GM10248 (cell line): ENCODE measurements around the gene NOXRED1.
"Not testable (repeated sequence)": the region's sequence is repeated elsewhere in the genome, so short reads cannot be mapped to it uniquely, and the experiment has no call there.

Experiments
- CTCF ChIA-PET: fragments of 300-600 bp; sonication (Branson Sonifier 250); formaldehyde crosslinking; extraction: SDS; loops from one replicate; lab custom pipeline; 2021; ENCODE audit warnings: antibody characterized with exemption; lab: Yijun Ruan, JAX
- POLR2A ChIA-PET: fragments of 350-650 bp; sonication (Branson Sonifier 250); formaldehyde crosslinking; extraction: SDS; loops from one replicate; lab custom pipeline; 2020; ENCODE audit warnings: antibody characterized with exemption; lab: Yijun Ruan, JAX
- DNase-seq: peaks from one replicate; pipeline ENCODE4 v3.0.0; 2012; ENCODE audit errors: extremely low spot score
- TF ChIP-seq, protein P1 (sequence below): IDR thresholded peaks from 2 replicates; pipeline ENCODE4 v1.5.1; 2012; ENCODE audit warnings: mild to moderate bottlenecking, low read depth; ENCODE audit errors: extremely low read depth, missing control alignments, control extremely low read depth

Gene NOXRED1

DNA sequence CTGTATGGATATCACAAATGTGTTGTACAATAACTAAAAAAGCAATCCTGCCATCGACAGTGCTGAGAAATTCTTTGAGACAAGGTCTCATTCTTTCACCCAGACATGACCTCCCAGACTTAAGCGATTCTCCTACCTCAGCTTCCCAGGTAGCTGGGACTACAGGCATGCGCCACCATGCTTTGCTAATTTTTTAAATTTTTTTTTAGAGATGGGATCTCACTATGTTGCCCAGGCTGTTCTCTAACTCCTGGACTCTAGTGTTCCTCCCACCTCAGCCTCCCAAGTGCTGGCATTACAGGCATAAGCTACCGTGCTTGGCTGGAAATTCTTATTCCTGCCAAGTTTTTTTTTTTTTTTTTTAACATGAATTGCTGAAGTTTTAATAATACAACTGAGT, 16.5 kb upstream of the NOXRED1 start:
- CTCF ChIA-PET: interaction anchor here (3.7 kb wide), 1 partner anchor 19 kb away, joined by 16 read pairs; no protein-coding TSS in a partner anchor
- TF ChIP-seq, protein P1, sequence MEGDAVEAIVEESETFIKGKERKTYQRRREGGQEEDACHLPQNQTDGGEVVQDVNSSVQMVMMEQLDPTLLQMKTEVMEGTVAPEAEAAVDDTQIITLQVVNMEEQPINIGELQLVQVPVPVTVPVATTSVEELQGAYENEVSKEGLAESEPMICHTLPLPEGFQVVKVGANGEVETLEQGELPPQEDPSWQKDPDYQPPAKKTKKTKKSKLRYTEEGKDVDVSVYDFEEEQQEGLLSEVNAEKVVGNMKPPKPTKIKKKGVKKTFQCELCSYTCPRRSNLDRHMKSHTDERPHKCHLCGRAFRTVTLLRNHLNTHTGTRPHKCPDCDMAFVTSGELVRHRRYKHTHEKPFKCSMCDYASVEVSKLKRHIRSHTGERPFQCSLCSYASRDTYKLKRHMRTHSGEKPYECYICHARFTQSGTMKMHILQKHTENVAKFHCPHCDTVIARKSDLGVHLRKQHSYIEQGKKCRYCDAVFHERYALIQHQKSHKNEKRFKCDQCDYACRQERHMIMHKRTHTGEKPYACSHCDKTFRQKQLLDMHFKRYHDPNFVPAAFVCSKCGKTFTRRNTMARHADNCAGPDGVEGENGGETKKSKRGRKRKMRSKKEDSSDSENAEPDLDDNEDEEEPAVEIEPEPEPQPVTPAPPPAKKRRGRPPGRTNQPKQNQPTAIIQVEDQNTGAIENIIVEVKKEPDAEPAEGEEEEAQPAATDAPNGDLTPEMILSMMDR: no peak
- POLR2A ChIA-PET: no interaction called here
- DNase-seq: no peak

DNA sequence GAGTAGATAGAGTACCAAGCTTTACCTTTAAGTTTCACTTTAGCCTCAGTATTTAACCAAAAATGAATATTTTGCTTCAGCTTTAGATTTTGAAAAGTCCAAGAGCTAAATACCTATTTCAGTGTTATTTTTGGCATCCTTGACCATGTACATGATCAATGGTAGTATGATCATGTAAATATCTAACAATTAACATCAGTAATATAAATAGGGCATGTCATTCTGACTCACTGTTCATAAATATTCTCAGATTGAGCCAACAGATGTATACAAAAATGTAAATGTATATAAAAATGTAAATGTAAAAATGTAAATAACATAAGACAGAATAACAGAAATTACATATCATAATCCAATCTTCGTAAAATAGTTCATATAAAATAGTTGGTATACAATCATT, 15.3 kb upstream of the NOXRED1 start:
- POLR2A ChIA-PET: no interaction called here
- CTCF ChIA-PET: interaction anchor here (1.2 to 3.7 kb wide), 3 partner anchors 9 to 21 kb away, joined by 4 to 16 read pairs (median 6); partner anchors contain the start of genes AHSA1 and VIPAS39
- TF ChIP-seq, protein P1: no peak
- DNase-seq: no peak

DNA sequence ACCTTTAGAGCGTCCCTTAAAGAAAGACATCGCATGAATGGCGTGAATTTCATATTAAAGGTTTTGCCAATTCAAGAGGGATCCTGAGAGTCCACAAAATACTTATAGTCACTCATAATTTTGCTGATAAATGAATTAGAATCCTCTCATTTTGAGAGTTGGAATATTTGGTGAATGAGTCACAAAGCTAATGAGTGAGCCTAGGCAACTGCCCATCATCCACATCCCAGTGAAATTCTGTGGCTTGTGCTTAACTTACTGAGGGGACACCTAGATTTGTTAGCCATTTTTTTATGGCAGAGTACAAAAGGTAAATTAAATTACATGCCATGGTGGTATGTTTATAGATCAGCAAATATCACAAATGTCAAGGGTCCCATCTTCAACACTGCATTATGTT, 12.7 kb upstream of the NOXRED1 start:
- DNase-seq: no peak
- TF ChIP-seq, protein P1: no peak
- ChIA-PET POLR2A (no interaction called here), CTCF (no interaction called here)

DNA sequence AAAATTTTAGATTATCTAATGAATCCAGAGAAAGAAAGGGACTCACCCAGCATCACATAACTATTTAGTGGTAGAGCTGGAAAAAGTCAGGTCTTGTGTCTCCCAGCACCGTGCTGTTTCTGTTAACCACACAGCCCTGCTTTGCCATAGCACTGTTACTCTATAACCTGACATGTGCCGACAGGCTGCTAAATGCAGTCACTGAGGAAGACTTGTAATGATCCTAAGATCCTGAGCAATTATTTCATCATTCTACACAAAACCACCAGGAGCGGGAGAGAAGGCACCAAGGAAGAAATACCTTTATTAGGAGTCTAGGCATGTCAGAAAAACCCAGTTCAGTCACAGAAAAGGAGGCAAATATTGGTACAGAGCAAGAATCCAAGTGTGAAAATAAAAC, 3.1 kb upstream of the NOXRED1 start:
- POLR2A ChIA-PET: no interaction called here
- TF ChIP-seq, protein P1: no peak
- no peak for DNase-seq
- CTCF ChIA-PET: interaction anchor here (0.7 to 1.4 kb wide), 2 partner anchors 33 to 114 kb away, joined by 3 read pairs; no protein-coding TSS in a partner anchor

DNA sequence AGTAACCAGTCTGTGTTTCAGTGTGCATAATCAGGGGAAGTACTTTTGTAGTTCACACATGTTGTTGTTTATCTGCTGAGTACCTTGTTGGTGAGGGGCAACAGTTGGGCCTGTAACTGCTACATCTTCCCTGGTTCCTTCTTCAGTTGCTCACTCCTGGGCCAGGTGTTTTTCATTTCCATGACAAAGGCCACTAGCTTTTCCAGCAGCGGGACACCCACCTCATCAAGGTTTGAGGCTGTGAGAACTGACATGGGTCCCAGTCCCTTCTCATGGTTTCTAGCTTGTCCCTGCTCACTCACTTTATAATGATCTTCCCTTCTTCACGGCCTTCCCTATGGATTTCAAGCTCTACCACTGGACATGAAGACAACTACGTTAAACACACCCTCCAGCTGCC, 1.5 kb upstream of the NOXRED1 start:
- POLR2A ChIA-PET: no interaction called here

DNA sequence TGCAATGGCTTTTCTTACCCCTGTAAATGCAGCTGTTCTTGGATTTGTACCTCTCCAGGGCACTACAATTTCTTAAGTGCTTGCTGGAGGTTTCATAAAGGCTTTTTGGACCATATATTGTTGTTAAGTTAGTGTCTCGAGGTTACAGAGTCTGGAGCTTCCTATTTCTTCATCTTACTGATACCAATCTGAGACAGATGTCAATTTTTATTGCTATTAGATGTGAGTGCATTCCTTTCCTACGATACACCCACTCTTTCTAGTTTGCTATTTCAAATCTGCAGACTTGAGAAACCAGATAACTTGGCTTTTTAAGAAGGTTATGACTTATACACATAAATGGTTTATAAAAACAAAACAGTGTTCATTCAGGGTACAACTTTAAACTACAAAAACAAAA, 2.1 kb downstream of the NOXRED1 start:
- TF ChIP-seq, protein P1: no peak
- POLR2A ChIA-PET: no interaction called here
- CTCF ChIA-PET: interaction anchor here (1.2 kb wide), 1 partner anchor 105 kb away, joined by 3 read pairs; no protein-coding TSS in a partner anchor
- no peak for DNase-seq

More for the DNA sequence above, 1.5 kb upstream of the NOXRED1 start:
- TF ChIP-seq, protein P1: no peak
- CTCF ChIA-PET: no interaction called here
- no peak for DNase-seq

DNA sequence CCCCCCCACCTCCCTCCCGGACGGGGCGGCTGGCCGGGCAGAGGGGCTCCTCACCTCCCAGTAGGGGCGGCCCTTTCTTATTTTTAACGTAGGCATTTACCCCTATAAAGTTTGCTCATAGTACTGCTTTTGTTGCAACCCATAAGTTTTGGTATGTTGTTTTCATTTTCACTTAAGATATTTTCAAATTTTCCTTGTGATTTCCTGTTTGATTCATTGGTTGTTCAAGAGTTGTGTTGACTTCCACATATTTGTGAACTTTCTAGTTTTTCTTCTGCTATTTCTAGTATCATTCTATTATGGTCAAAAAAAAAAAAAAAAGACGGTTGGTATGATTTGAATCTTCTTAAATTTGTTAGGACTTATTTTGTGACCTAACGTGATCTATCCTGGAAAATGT, 6.5 kb downstream of the NOXRED1 start:
- CTCF ChIA-PET: no interaction called here
- DNase-seq: no peak
- POLR2A ChIA-PET: no interaction called here
- TF ChIP-seq, protein P1: no peak

DNA sequence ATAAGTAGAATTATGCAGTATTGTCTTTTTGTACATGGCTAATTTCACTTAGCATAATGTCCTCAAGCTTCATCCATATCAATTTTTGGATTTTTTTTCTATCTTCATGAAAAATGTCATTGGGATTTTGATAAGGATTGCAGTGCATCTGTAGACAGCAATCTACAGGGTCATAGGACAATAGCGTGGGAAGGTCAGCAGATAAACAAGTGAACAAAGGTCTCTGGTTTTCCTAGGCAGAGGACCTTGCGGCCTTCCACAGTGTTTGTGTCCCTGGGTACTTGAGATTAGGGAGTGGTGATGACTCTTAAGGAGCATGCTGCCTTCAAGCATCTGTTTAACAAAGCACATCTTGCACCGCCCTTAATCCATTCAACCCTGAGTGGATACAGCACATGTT, 7.2 kb downstream of the NOXRED1 start:
- CTCF ChIA-PET: not testable (repeated sequence)
- POLR2A ChIA-PET: interaction anchor here (0.7 kb wide), 1 partner anchor 41 kb away, joined by 4 read pairs; the partner anchor contains the start of gene VIPAS39

DNA sequence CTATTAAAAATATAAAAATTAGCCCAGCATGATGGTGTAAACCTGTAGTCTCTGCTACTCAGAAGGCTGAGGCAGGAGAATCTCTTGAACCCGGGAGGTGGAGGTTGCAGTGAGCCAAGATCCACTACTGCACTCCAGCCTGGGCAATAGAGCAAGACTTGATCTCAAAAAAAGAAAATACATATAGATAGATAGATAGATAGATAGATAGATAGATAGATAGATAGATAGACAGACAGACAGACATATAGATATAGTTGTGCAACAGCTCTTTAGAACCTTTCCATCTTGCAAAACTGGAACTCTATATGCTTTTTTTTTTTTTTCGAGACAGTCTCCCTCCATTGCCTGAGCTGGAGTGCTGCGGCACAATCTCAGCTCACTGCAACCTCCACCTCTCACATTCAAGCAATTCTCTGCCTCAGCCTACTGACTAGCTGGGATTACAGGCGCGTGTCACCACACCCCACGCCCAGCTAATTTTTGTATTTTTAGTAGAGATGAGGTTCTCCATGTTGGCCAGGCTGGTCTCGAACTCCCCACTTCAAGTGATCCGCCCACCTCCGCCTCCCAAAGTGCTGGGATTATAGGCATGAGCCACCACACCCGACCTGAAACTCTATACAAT, 7.8 kb downstream of the NOXRED1 start:
- POLR2A ChIA-PET: interaction anchor here (0.7 kb wide), 1 partner anchor 42 kb away, joined by 4 read pairs; the partner anchor contains the start of gene VIPAS39
- DNase-seq: not testable (repeated sequence)
- CTCF ChIA-PET: interaction anchor here (1.0 kb wide), 1 partner anchor 32 kb away, joined by 3 read pairs; no protein-coding TSS in a partner anchor

More for the DNA sequence above, 7.2 kb downstream of the NOXRED1 start:
- not testable (repeated sequence) for DNase-seq
